Right ventricle myocardium inferior (tissue), 1 donor: ENCODE measurements around the gene CHPF. TPM values are rescaled to one million over a fixed set of nuclear protein-coding genes. Genes with fewer than 3 reads are reported as not detected.

Experiments
- ATAC-seq: fragments of 200-7000 bp; cut with Tn5 transposase; one replicate; pipeline ENCODE4 v1.9.1; 2020; ENCODE audit warnings: mild to moderate bottlenecking, moderate library complexity
- DNase-seq: peaks from one replicate; pipeline ENCODE4 v3.0.0; 2021; ENCODE audit errors: missing footprints
- intact Hi-C: fragments of 100-400 bp; cut with DNase I; formaldehyde crosslinking; loops from one replicate; pipeline ENCODE4 v1.11.0; 2022
- total RNA-seq: library from RNA; stranded (reverse); fragmentation: NEBNext Ultra II Directional; extraction: Animal tissue kit (Norgen Biotek cat#: 25700); gene quantifications from one replicate; pipeline ENCODE4 v1.2.1, GENCODE V29; 2021
- donor health status: DM: no; HTN: yes; CAD: no; lungs with severe emphysema.

Gene CHPF
- total RNA-seq, 1 donor from 2014 or later = 92.2 TPM

- DNase-seq (peak; percentile 65), ATAC-seq (peak; percentile 27)
- intact Hi-C loops = loop anchor here (2.0 to 5.0 kb wide), 4 partner anchors 26 to 74 kb away; partner anchors contain the start of genes SLC4A3 and STK11IP
Observed at GRCh38 chr2:219570194-219570923, 26.8 kb upstream of the CHPF start.

- DNase-seq (no peak), ATAC-seq (no peak)
- intact Hi-C loops = loop anchor here (2.0 to 5.0 kb wide), 4 partner anchors 27 to 75 kb away; partner anchors contain the start of genes SLC4A3 and STK11IP
Observed at GRCh38 chr2:219569635-219570034, 26.0 kb upstream of the CHPF start.

GRCh38 chr2:219569041-219569440 is 25.4 kb upstream of the CHPF start:
- intact Hi-C loops = no loop called here
- no peak for ATAC-seq

GRCh38 chr2:219567791-219568361 is 24.3 kb upstream of the CHPF start:
- intact Hi-C loops = no loop called here
- no peak for ATAC-seq
- no peak for DNase-seq

More at GRCh38 chr2:219569041-219569440, 25.4 kb upstream of the CHPF start:
- no peak for DNase-seq

- no peak for ATAC-seq
- DNase-seq = peak; percentile 54
- intact Hi-C loops = no loop called here
Observed at GRCh38 chr2:219567131-219567530, 23.5 kb upstream of the CHPF start.

GRCh38 chr2:219566640-219567039 is 23.0 kb upstream of the CHPF start:
- intact Hi-C loops = no loop called here
- ATAC-seq = no peak
- peak; percentile 59 for DNase-seq

GRCh38 chr2:219565130-219566080 is 21.8 kb upstream of the CHPF start:
- ATAC-seq (no peak), DNase-seq (no peak)
- intact Hi-C loops = no loop called here

GRCh38 chr2:219563271-219563928 is 19.8 kb upstream of the CHPF start:
- DNase-seq (peak; percentile 57), ATAC-seq (no peak)
- intact Hi-C loops = no loop called here

- ATAC-seq (no peak), DNase-seq (peak; percentile 61)
- intact Hi-C loops = no loop called here
Observed at GRCh38 chr2:219562049-219563020, 18.7 kb upstream of the CHPF start.

- peak; percentile 55 for DNase-seq
- intact Hi-C loops = no loop called here
- peak; percentile 9 for ATAC-seq
Observed at GRCh38 chr2:219561179-219562048, 17.8 kb upstream of the CHPF start.

- DNase-seq = no peak
- intact Hi-C loops = no loop called here
- no peak for ATAC-seq
Observed at GRCh38 chr2:219560893-219561178, 17.2 kb upstream of the CHPF start.

GRCh38 chr2:219560037-219560892 is 16.7 kb upstream of the CHPF start:
- intact Hi-C loops = no loop called here
- ATAC-seq = peak; percentile 2
- peak; percentile 40 for DNase-seq

GRCh38 chr2:219559156-219559915 is 15.7 kb upstream of the CHPF start:
- DNase-seq (no peak), ATAC-seq (no peak)
- intact Hi-C loops = no loop called here

GRCh38 chr2:219557791-219558785 is 14.5 kb upstream of the CHPF start:
- ATAC-seq (no peak), DNase-seq (peak; percentile 61)
- intact Hi-C loops = no loop called here
